ENCODE measurements around the gene ZSCAN25. TPM values are rescaled to one million over a fixed set of nuclear protein-coding genes. Genes with fewer than 3 reads are reported as not detected.

The ZSCAN25 gene
- total RNA-seq, 1 experiment from 2014 or later: 3.8 TPM

GRCh38 chr7:99605527-99605926, 11.2 kb upstream of the ZSCAN25 start:
- no peak for DNase-seq
- Histone ChIP-seq H3K4me3 (no peak overlapping the region), H3K36me3 (no peaks in the 10 kb centered on the region), H3K9me3 (no peaks in the 10 kb centered on the region), H3K27me3 (no peaks in the 10 kb centered on the region)

- Histone ChIP-seq H3K36me3 (no peaks in the 10 kb centered on the region), H3K9me3 (no peaks in the 10 kb centered on the region), H3K27me3 (no peaks in the 10 kb centered on the region), H3K4me3 (no peak overlapping the region)
- DNase-seq: no peak
Measured at GRCh38 chr7:99606531-99606930, 10.2 kb upstream of the ZSCAN25 start.

DNA sequence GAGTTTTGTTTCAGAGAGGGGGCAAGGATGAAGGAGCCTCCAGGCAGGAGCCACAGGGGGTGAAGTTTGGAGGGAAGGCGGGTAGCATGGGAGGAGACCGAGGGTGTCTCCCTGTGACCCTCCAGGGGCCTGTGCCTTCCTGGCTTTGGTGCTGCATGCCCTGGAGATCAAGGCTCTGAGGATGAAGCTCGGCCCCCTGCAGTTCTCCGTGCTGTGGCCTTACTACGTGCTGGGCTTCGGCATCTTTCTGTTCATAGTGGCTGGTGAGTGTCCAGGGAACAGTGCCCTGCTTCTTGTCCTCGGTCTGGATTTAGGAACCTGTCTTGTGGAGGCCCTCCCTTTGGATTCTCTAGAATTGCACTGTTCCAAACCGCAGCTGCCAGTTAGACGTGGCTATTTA, 9.2 kb upstream of the ZSCAN25 start:
- no peaks in the 10 kb centered on the region for H3K27me3 ChIP-seq
- no peaks in the 10 kb centered on the region for H3K9me3 ChIP-seq
- no peaks in the 10 kb centered on the region for H3K36me3 ChIP-seq
- H3K4me3 ChIP-seq: no peak overlapping the region
- DNase-seq: no peak

DNA sequence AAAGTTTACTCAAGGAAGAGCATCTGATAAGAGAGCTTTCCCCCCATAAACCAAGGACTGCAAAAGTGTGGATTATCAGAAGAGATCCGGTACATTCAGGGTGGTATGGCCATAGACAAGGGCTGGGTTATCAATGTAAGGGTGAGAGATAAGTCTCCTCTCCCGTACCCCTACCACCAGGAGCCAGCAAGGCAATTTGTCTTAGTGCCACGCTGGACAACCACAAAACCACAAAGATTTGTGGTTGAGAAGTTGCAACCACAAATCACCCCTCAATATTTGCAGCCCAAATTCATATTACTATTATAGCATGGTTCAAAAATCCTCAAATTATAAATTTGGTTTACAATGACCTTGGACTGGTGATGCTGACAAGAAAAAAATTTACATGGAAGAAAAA, 2.3 kb upstream of the ZSCAN25 start:
- peaks cover 9% of the 10 kb centered on the region for H3K36me3 ChIP-seq
- no peak overlapping the region for H3K4me3 ChIP-seq
- no peak for DNase-seq
- H3K9me3 ChIP-seq: no peaks in the 10 kb centered on the region
- no peaks in the 10 kb centered on the region for H3K27me3 ChIP-seq

DNA sequence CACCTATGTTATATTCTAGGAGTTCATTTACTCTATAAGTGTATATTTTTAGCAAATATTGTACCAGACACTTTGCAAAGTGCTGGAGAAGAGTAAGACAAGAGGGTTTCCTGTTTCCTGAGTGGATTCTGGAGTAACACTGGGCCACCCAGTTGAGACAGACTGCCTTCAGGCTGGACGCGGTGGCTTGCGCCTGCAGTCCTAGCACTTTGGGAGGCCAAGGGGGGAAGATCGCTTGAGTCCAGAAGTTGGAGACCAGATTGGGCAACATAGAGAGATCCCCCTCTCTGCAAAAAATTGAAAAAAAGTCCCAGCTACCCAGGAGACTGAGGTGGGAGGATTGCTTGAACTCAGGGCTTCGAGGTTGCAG, 772 bp upstream of the ZSCAN25 start:
- no peaks in the 10 kb centered on the region for H3K9me3 ChIP-seq
- H3K4me3 ChIP-seq: peak overlapping the region; percentile 88
- no peak for DNase-seq
- H3K27me3 ChIP-seq: no peaks in the 10 kb centered on the region
- H3K36me3 ChIP-seq: peaks cover 14% of the 10 kb centered on the region

DNA sequence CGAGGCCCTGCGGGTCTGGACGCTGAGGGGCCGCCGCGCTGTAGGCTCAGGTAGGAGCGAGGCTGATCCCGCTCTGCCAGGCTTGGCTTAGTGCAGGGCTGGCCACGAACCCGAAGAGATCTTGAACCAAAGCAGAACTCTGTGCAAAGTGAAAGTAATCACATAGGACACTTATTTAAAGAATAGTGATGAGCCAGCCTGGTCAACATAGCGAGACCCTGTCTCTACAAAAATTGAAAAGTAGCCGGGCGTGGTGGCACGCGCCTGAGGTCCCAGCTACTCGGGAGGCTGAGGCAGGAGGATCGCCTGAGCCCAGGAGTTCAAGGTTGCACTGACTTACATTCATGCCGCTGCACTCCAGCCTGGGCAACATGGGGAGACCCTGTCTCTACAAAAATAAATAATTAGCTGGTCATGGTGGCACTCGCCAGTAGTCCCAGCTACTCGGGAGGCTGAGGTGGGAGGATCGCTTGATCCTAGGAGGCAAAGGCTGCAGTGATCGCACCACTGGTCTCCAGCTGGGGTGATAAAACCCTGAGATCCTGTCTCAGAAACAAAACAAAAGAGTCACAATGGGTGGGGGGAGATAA, 541 bp downstream of the ZSCAN25 start:
- peaks cover 16% of the 10 kb centered on the region for H3K36me3 ChIP-seq
- H3K4me3 ChIP-seq: peak overlapping the region; percentile 88
- no peaks in the 10 kb centered on the region for H3K9me3 ChIP-seq
- H3K27me3 ChIP-seq: no peaks in the 10 kb centered on the region
- DNase-seq: no peak

- H3K27me3 ChIP-seq: no peaks in the 10 kb centered on the region
- no peaks in the 10 kb centered on the region for H3K9me3 ChIP-seq
- DNase-seq: no peak
- peaks cover 16% of the 10 kb centered on the region for H3K36me3 ChIP-seq
- no peak overlapping the region for H3K4me3 ChIP-seq
Measured at GRCh38 chr7:99618726-99619125, 2.0 kb downstream of the ZSCAN25 start.

- Histone ChIP-seq H3K36me3 (peaks cover 16% of the 10 kb centered on the region), H3K9me3 (no peaks in the 10 kb centered on the region), H3K4me3 (no peak overlapping the region), H3K27me3 (no peaks in the 10 kb centered on the region)
- no peak for DNase-seq
Measured at GRCh38 chr7:99619571-99620130, 2.9 kb downstream of the ZSCAN25 start.

- Histone ChIP-seq H3K27me3 (no peaks in the 10 kb centered on the region), H3K36me3 (peaks cover 16% of the 10 kb centered on the region), H3K9me3 (no peaks in the 10 kb centered on the region), H3K4me3 (no peak overlapping the region)
- DNase-seq: no peak
Measured at GRCh38 chr7:99621271-99621670, 4.5 kb downstream of the ZSCAN25 start.

DNA sequence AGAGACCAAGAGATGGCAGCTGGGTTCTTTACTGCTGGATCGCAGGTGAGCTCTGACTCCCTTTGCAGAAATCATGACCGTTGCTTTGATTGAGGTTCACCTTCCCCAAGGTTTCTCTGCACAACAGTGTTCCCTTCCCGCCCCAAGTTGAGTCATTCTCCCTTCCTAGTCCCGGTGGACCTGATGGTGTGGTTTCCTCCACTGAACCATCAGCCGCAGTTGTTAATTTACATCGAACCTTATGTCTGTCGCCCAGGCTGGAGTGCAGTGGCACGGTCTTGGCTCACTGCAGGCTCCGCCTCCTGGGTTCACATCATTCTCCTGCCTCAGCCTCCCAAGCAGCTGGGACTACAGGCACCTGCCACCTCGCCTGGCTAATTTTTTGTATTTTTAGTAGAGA, 5.8 kb downstream of the ZSCAN25 start:
- Histone ChIP-seq H3K4me3 (no peak overlapping the region), H3K9me3 (no peaks in the 10 kb centered on the region), H3K27me3 (no peaks in the 10 kb centered on the region), H3K36me3 (peaks cover 24% of the 10 kb centered on the region)
- no peak for DNase-seq

DNA sequence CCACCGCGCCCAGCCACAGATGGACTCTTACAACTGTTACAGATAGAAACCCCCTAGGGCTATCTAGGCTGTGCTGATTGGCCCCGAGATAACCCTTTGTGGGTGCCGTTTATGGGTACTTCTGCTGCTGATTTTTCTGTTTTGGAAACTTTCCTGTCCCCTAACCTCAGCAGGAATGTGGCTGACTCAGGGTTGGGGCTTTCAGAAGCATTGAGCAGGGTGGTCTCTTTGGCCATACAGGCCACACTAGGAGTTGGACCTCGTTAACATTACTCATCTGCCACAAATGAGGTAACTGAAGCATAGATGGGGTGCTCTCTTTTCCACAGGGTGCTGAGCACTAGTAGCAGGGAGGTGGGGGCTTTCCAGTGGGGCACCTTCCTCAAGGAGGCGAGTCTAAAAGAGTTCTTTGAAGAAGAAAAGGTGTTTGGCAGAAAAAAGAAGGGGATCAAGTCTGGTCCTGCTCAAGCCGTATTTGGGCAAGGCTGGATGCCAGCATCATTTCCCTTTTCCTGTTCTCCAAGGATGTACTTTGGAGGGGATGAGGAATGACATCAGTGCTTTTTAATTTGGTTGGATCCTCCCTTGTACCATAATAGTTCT, 6.4 kb downstream of the ZSCAN25 start:
- Histone ChIP-seq H3K9me3 (no peaks in the 10 kb centered on the region), H3K36me3 (peaks cover 24% of the 10 kb centered on the region), H3K4me3 (no peak overlapping the region), H3K27me3 (no peaks in the 10 kb centered on the region)
- DNase-seq: no peak

DNA sequence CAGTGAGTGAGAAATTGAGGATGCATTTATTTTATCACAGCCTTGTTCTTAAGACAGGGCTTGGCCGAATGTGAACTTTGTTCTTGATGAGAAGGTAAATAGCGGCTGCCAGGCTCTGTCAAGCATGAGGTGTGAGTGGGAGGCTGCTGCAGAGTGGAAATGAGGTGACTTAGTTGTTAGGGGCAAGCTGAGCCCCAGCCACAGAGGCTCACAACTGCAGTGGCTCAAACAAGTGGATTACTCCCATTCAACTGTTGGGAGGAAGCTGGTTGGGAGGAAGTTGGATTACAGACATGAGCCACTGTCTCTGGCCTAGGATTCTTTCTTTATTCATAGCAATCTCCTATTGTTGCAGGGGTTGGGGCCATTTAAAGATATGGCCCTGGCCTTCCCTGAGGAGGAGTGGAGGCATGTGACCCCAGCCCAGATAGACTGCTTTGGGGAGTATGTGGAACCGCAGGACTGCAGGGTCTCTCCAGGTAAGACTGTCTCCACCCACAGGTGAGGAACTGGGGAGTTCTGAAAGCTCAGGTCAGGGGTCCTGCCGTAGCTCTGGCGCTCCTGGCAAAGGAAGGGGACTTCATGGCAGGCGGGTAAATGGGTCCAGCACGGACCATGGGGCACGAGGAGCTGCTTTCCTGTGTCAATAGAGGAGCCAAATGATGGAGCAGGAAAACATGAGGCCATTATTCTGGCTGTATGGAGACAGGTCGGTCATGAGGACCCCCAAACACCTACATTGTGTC, 7.1 kb downstream of the ZSCAN25 start:
- DNase-seq: no peak
- H3K9me3 ChIP-seq: no peaks in the 10 kb centered on the region
- no peaks in the 10 kb centered on the region for H3K27me3 ChIP-seq
- no peak overlapping the region for H3K4me3 ChIP-seq
- H3K36me3 ChIP-seq: peaks cover 20% of the 10 kb centered on the region

- Histone ChIP-seq H3K27me3 (no peaks in the 10 kb centered on the region), H3K36me3 (peaks cover 15% of the 10 kb centered on the region), H3K4me3 (no peak overlapping the region), H3K9me3 (no peaks in the 10 kb centered on the region)
- DNase-seq: no peak
Measured at GRCh38 chr7:99624484-99624883, 7.7 kb downstream of the ZSCAN25 start.

- Histone ChIP-seq H3K36me3 (peaks cover 10% of the 10 kb centered on the region), H3K27me3 (no peaks in the 10 kb centered on the region), H3K4me3 (no peak overlapping the region), H3K9me3 (no peaks in the 10 kb centered on the region)
- DNase-seq: no peak
Measured at GRCh38 chr7:99625321-99625720, 8.6 kb downstream of the ZSCAN25 start.

GRCh38 chr7:99625961-99626360, 9.2 kb downstream of the ZSCAN25 start:
- H3K36me3 ChIP-seq: peaks cover 10% of the 10 kb centered on the region
- no peak overlapping the region for H3K4me3 ChIP-seq
- no peak for DNase-seq
- no peaks in the 10 kb centered on the region for H3K9me3 ChIP-seq
- no peaks in the 10 kb centered on the region for H3K27me3 ChIP-seq

- Histone ChIP-seq H3K9me3 (no peaks in the 10 kb centered on the region), H3K27me3 (no peaks in the 10 kb centered on the region), H3K36me3 (peaks cover 7% of the 10 kb centered on the region), H3K4me3 (no peak overlapping the region)
- no peak for DNase-seq
Measured at GRCh38 chr7:99626661-99627060, 9.9 kb downstream of the ZSCAN25 start.

GRCh38 chr7:99627513-99627912, 10.8 kb downstream of the ZSCAN25 start:
- H3K27me3 ChIP-seq: no peaks in the 10 kb centered on the region
- no peaks in the 10 kb centered on the region for H3K9me3 ChIP-seq
- no peak for DNase-seq
- H3K4me3 ChIP-seq: no peak overlapping the region
- peaks cover 7% of the 10 kb centered on the region for H3K36me3 ChIP-seq

All from MG63 (cell line).